ENCODE data around the gene OR4F15. TPM values are rescaled to one million over a fixed set of nuclear protein-coding genes. Genes with fewer than 3 reads are reported as not detected.

Gene OR4F15
- total RNA-seq, 1 experiment from 2014 or later = not detected

DNA sequence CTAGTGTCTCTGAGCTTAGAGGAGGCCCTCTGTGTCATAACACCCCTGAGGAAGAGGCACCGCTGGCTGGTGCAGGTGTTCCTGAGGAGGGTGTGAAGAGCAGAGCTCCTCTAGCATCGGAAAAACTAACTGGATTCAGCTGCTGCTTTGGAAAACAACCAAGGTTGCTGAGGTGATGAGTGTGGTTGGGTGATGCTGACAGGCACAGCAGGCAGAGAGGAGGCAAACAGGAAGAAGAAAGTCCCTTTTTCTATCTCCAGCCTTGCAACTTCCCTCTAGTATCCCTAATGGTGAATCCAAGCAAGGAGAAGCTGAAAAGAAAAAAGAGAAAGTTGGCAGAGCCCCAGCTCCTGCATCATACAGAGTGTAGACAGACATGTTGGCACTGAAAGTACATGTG lies 3.8 kb upstream of the OR4F15 start:
- Histone ChIP-seq H3K9ac (ENCODE audit: low read length) (no peak overlapping the region), H3K9me3 (ENCODE audit: control insufficient read depth in 1 of 2, insufficient read depth in 1 of 2, low read depth in 1 of 2, low read length in 2 of 2) (no peaks in the 10 kb centered on the region), H3K4me2 (ENCODE audit: low read length) (no peak overlapping the region), H2AFZ (ENCODE audit: low read depth, low read length, poor library complexity, severe bottlenecking) (no peak overlapping the region), H3K4me1 (ENCODE audit: control insufficient read depth in 1 of 2, insufficient read depth in 2 of 2, low read length in 2 of 2) (no peaks in the 10 kb centered on the region), H3K27me3 (ENCODE audit: insufficient read depth, low read length) (peaks cover 11% of the 10 kb centered on the region), H3K36me3 (ENCODE audit: control insufficient read depth in 1 of 2, insufficient read depth in 2 of 2, low read length in 2 of 2) (no peaks in the 10 kb centered on the region), H3K9me2 (ENCODE audit: insufficient read depth) (no peaks in the 10 kb centered on the region), H3K79me2 (ENCODE audit: insufficient read depth, low read length) (no peaks in the 10 kb centered on the region), H3K27ac (ENCODE audit: low read depth, low read length) (no peak overlapping the region), H4K20me1 (ENCODE audit: insufficient read depth) (no peaks in the 10 kb centered on the region), H3K4me3 (replicated peaks in 1 of 2; ENCODE audit: low read depth in 1 of 2, low read length in 2 of 2) (no peak overlapping the region)
- ChIA-PET POLR2A (no interaction called here), RAD21 (ENCODE audit: low non-redundant PET in 1 of 2, low total read pairs in 2 of 2, uncharacterized antibody in 2 of 2, unreplicated experiment in 2 of 2) (no interaction called here), CTCF (no interaction called here)
- BruUV-seq (replicated peaks) = no TSS peak
- ATAC-seq (no peak), DNase-seq (ENCODE audit: low read depth, low spot score) (no peak)
- intact Hi-C loops (cut with micrococcal nuclease) = no loop called here
- TF ChIP-seq, protein P1, sequence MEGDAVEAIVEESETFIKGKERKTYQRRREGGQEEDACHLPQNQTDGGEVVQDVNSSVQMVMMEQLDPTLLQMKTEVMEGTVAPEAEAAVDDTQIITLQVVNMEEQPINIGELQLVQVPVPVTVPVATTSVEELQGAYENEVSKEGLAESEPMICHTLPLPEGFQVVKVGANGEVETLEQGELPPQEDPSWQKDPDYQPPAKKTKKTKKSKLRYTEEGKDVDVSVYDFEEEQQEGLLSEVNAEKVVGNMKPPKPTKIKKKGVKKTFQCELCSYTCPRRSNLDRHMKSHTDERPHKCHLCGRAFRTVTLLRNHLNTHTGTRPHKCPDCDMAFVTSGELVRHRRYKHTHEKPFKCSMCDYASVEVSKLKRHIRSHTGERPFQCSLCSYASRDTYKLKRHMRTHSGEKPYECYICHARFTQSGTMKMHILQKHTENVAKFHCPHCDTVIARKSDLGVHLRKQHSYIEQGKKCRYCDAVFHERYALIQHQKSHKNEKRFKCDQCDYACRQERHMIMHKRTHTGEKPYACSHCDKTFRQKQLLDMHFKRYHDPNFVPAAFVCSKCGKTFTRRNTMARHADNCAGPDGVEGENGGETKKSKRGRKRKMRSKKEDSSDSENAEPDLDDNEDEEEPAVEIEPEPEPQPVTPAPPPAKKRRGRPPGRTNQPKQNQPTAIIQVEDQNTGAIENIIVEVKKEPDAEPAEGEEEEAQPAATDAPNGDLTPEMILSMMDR (IDR thresholded peaks at IDR 0.05 in 2 of 3, conservative IDR thresholded peaks at IDR 0.05 in 1 of 3; ENCODE audit: borderline replicate concordance in 1 of 3, insufficient read depth in 1 of 3, low read depth in 2 of 3, low read length in 2 of 3) = no peak
- TF ChIP-seq, protein P2, sequence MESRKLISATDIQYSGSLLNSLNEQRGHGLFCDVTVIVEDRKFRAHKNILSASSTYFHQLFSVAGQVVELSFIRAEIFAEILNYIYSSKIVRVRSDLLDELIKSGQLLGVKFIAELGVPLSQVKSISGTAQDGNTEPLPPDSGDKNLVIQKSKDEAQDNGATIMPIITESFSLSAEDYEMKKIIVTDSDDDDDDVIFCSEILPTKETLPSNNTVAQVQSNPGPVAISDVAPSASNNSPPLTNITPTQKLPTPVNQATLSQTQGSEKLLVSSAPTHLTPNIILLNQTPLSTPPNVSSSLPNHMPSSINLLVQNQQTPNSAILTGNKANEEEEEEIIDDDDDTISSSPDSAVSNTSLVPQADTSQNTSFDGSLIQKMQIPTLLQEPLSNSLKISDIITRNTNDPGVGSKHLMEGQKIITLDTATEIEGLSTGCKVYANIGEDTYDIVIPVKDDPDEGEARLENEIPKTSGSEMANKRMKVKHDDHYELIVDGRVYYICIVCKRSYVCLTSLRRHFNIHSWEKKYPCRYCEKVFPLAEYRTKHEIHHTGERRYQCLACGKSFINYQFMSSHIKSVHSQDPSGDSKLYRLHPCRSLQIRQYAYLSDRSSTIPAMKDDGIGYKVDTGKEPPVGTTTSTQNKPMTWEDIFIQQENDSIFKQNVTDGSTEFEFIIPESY (IDR thresholded peaks at IDR 0.05; ENCODE audit: extremely low read depth, insufficient replicate concordance, low read length) = no peak
- no peak for TF ChIP-seq RAD21 (IDR thresholded peaks at IDR 0.05; ENCODE audit: low read depth)
- no peak for TF ChIP-seq JUND (IDR thresholded peaks at IDR 0.05)
- no peak for TF ChIP-seq POLR2A (IDR thresholded peaks at IDR 0.05; ENCODE audit: borderline replicate concordance, extremely low read depth, insufficient read depth, insufficient read length)
- TF ChIP-seq POLR2AphosphoS5 (IDR thresholded peaks at IDR 0.05; ENCODE audit: low read depth, low read length) = no peak
- TF ChIP-seq SRF (IDR thresholded peaks at IDR 0.05; ENCODE audit: low read depth) = no peak
- no peak for TF ChIP-seq EZH2phosphoT487 (IDR thresholded peaks at IDR 0.05; ENCODE audit: borderline replicate concordance)
- TF ChIP-seq, protein P3, sequence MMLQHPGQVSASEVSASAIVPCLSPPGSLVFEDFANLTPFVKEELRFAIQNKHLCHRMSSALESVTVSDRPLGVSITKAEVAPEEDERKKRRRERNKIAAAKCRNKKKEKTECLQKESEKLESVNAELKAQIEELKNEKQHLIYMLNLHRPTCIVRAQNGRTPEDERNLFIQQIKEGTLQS (IDR thresholded peaks at IDR 0.05) = no peak
- TF ChIP-seq ZFX (IDR thresholded peaks at IDR 0.05) = no peak
- TF ChIP-seq CEBPB (IDR thresholded peaks at IDR 0.05; ENCODE audit: low read depth) = no peak
- TF ChIP-seq CBX3 (IDR thresholded peaks at IDR 0.05; ENCODE audit: low read depth) = no peak
- TF ChIP-seq YY1 (IDR thresholded peaks at IDR 0.05; ENCODE audit: extremely low read depth, insufficient replicate concordance, low read depth, low read length) = no peak
- no peak for TF ChIP-seq EGR1 (IDR thresholded peaks at IDR 0.05; ENCODE audit: low read depth)
- no peak for TF ChIP-seq SP1 (IDR thresholded peaks at IDR 0.05; ENCODE audit: low read depth)
- no peak for TF ChIP-seq ZNF274 (IDR thresholded peaks at IDR 0.05; ENCODE audit: low read depth, low read length)
- TF ChIP-seq TCF7L2 (IDR thresholded peaks at IDR 0.05; ENCODE audit: borderline replicate concordance, extremely low read depth, insufficient read depth, insufficient read length) = no peak
- TF ChIP-seq, protein P4, sequence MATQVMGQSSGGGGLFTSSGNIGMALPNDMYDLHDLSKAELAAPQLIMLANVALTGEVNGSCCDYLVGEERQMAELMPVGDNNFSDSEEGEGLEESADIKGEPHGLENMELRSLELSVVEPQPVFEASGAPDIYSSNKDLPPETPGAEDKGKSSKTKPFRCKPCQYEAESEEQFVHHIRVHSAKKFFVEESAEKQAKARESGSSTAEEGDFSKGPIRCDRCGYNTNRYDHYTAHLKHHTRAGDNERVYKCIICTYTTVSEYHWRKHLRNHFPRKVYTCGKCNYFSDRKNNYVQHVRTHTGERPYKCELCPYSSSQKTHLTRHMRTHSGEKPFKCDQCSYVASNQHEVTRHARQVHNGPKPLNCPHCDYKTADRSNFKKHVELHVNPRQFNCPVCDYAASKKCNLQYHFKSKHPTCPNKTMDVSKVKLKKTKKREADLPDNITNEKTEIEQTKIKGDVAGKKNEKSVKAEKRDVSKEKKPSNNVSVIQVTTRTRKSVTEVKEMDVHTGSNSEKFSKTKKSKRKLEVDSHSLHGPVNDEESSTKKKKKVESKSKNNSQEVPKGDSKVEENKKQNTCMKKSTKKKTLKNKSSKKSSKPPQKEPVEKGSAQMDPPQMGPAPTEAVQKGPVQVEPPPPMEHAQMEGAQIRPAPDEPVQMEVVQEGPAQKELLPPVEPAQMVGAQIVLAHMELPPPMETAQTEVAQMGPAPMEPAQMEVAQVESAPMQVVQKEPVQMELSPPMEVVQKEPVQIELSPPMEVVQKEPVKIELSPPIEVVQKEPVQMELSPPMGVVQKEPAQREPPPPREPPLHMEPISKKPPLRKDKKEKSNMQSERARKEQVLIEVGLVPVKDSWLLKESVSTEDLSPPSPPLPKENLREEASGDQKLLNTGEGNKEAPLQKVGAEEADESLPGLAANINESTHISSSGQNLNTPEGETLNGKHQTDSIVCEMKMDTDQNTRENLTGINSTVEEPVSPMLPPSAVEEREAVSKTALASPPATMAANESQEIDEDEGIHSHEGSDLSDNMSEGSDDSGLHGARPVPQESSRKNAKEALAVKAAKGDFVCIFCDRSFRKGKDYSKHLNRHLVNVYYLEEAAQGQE (IDR thresholded peaks at IDR 0.05; ENCODE audit: low read depth) = no peak

Measured in HCT116 (cell line).